GM18858 (cell line): ENCODE measurements around the gene NOS1.

ENCODE experiments used
- ATAC-seq: cut with Tn5 transposase; IDR thresholded peaks from one replicate; pipeline ENCODE4 v1.9.1; 2021; ENCODE audit not compliant: unreplicated experiment

NOS1 gene

DNA sequence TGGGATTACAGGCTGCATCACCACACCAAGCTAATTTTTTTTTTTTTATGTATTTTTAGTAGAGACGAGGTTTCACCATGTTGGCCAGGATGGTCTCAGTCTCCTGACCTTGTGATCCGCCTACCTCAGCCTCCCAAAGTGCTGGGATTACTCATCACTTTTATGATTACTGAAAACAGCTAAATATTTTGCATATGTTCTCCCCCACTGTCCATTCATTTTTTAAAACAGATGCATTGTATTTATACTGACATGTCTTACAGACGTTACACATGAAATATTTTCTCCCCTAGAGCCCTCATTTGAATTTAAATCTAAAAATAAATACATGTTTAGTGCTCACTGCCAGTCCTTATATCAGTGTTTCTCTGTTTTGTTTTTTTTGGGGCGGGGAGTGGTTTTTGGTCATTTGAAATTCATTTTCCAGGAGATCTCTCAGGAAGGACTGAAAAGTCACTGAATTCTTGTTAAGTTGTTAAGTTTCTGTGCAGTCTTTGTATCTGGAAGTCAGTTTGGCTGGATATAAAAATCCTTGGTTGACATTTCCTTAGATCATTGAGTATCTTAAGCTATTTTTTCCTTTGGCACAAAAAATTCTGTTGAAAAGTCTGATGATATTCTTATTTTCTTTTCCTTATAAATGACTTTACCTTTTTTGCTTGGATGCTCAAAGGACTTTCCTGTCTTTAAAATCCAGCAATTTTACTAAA, 180.5 kb downstream of the NOS1 start:
- no peak for ATAC-seq

DNA sequence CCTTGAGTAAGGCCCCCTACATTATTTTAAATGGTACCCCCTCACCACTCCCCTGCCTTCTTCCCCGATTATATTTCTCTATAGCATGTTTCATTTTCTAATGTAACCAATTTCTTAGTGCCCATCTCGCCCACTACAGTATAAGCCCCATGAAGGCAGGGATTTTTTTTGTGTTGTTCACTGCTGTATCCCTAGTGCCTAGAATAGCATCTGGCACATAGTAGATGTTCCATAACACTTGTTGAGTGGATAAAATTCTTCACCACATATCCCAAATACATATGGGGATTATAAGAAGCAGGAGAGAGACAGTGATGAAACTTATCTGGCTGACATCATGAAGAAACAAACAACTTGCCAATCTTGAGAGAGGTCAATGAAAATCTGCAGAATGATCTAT, 182.7 kb downstream of the NOS1 start:
- no peak for ATAC-seq

- no peak for ATAC-seq
Observed at GRCh38 chr12:117178301-117178700, 183.1 kb downstream of the NOS1 start.

- ATAC-seq = no peak
Observed at GRCh38 chr12:117172168-117172567, 189.3 kb downstream of the NOS1 start.

DNA sequence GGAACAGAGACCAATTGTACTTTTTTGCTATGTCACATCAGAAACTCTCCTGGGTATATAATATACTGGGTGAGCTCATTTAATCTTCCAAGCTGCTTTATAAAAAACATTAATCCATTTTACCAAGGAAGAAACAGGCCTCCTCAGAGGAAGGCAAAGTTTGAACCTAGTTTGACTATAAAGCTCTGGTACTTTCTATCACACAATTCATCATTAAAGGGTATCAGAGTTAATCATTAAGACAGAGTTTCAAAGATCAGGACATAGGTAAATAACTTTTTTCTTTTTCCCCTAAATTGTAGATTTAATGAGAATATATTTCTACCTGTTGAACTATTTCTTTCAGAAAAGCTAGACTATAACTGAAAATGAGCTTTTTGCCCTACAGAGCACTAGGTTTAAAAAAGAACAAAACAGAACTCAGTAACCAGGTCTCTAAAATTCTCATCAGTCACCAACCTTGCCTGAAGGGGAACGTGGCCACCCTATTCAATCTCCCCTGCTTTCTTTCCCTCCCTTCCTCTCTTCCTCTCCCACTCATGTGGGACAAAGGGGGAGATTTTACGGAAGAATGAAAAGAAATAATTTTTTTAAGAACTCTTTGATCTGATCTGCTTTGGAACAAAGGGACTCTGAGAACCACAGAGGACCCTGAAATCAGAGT, 189.8 kb downstream of the NOS1 start:
- ATAC-seq = no peak

- ATAC-seq = no peak
Observed at GRCh38 chr12:117169548-117169947, 191.9 kb downstream of the NOS1 start.

DNA sequence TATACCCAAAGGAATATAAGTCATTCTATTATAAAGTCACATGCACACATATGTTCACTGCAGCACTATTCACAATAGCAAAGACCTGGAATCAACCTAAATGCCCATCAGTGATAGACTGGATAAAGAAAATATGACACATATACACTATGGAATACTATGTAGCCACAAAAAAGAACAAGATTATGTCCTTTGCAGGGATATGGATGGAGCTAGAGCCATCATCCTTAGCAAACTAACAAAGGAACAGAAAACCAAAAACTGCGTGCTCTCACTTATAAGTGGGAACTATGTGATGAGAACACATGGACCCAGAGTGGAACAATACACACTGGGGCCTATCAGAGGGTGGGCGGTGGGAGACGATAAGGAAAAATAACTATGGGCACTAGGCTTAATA, 192.4 kb downstream of the NOS1 start:
- ATAC-seq = no peak

DNA sequence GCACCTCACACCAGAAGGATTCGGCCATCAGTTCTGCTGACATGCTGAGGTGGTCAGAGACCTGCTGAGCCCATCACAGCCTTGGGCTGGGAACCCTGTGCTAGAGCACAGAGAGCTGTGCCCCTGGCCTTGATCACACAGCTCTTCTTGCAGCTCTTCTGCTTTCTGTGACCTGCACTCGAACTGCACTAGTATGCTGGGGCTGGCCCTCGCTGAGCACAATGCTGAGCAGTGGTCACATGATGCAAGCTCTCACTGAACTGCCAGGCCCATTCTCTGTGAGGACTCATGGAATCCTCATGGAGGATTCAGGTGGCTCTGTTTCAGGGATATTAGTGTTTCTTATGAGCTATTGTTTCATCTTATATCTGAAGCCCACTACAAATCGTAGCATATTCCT, 193.7 kb downstream of the NOS1 start:
- ATAC-seq = no peak

DNA sequence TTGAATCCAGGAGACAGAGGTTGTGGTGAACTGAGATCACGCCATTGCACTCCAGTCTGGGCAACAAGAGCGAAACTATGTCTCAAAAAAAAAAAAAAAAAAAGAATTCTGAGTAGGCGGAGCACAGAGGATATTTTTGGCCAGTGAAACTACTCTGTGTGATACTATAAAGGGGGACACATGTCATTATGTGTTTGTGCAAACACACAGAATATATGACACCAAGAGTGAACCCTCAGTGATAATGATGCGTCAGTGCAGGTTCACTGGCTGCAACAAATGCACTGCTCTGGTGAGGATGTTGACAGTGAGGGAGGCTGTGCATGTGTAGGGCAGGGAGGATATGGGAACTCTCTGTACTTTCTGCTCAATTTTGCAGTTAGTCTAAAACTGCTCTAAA, 195.3 kb downstream of the NOS1 start:
- no peak for ATAC-seq

DNA sequence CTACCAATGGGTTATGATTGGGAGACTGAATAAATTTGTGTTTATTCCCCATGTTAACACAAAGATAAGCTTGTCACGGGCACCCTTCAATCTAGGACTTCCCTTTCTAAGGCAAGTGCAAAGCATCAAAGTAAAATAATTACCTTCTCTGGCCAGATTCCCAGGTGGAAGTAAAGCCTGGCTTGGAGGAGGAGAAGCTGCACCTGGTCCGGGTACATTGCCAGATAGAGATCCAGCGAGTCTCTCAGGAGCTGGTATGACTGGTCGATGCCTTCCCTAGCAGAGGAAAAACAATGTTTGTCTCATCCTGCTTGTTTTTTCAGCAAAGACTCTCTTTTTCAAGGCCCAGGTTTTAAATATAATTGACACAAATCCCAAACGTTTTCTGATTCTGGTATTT, 196.1 kb downstream of the NOS1 start:
- ATAC-seq = no peak

- no peak for ATAC-seq
Observed at GRCh38 chr12:117162633-117163032, 198.8 kb downstream of the NOS1 start.

GRCh38 chr12:117162167-117162539, 199.3 kb downstream of the NOS1 start:
- ATAC-seq = no peak

DNA sequence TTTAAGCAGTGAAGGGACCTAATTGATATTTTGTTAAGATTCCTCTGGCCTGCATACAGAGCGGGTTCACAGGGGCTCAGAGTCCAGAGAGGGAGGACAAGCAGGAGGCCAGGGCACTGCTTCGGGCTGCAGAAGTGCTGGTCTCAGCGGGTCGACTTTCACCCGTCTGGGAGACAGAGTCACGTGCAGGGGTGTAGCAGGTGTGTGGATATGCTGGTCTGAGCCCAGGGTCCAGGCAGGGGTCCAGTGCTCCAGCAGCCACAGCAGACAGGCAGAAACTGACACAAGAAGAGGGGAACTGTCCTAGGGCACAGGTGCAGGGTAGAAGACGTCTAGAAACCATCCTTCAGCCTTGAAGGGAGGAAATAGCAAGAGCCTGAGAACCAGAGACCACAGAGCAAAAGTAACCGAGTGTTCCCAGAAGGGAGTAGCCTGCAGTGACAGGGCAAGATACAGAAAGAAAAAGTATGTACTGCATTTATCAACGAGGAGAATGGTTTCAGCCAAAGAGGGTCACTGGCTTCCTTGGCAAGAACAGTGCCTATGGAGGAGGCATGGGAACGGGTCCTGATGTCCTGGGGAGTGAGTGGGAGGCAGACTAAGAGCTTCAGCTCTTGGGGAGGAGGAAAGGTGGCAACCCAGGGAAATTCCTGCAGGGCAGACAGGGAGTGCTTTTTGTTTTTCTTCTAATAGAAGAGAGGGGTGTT, 199.8 kb downstream of the NOS1 start:
- ATAC-seq = no peak

GRCh38 chr12:117159674-117160073, 201.8 kb downstream of the NOS1 start:
- no peak for ATAC-seq

DNA sequence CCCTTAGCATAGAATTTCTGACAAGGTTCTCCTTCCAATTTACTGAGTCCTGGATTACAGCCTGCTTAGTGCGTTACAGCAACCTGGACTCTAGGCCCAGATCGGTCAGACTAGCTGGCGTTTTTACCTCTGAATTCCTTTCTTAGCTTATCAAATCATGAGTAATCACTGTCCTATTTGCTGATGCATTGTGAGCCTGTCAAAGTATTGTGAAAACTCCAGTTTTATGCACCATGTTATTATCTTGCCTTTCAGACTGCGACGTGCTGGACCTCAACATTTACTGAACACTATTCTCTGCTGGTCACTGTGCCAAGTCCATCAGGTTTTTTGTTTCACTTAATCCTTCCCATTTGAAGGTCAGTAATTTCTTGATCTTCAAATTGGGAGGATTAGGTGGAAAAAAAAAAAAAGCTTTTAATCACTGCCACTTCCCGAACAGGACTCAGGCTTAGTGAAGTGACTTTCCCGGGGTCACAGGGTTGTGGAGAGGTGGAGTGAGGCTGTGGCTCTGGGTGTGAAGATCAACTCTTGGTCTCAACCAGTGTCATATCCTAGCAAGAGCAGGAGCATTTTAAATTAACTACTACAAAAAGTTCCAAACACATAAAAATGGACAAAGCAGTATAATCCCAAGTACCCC, 202.4 kb downstream of the NOS1 start:
- ATAC-seq = no peak
